Measurements from ENCODE around the gene P2RY1. TPM values are rescaled to one million over a fixed set of nuclear protein-coding genes. Genes with fewer than 3 reads are reported as not detected.
A peak's percentile ranks its signal among the peaks of the same experiment; 100 is the strongest.

The P2RY1 gene
- total and polyA plus RNA-seq, 9 of the 15 experiments (the other 6 are each of a cell fraction or from before 2014, with no cell fraction given): 6.0 to 27.9 (median 18.4) TPM

DNA sequence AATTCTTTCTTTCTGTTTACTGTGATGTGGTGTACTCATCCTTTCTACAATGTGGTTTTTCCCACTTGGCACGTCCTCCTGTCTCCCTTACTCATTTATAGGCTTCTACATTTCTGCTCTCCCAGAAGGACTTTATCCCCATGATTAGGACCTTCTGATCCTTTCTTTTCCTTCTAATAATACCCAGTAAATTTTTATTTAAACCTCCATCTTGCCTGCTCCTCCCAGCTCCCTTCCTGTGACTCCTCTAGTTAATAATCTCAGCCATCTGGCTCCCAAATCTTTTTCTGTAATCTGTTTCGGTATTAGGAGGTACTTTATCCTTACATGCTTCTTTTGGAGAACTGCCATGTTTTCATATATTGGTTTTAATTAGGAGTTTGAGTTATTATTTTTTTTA lies 11.2 kb upstream of the P2RY1 start:
- no peak for TF ChIP-seq ZNF431 (CRISPR knock-in tag; IDR thresholded peaks at IDR 0.05)
- no peak for TF ChIP-seq MCM5 (IDR thresholded peaks at IDR 0.05; ENCODE audit: low read depth)
- no peak for TF ChIP-seq CXXC5 (CRISPR knock-in tag; IDR thresholded peaks at IDR 0.05)
- TF ChIP-seq, protein P1, sequence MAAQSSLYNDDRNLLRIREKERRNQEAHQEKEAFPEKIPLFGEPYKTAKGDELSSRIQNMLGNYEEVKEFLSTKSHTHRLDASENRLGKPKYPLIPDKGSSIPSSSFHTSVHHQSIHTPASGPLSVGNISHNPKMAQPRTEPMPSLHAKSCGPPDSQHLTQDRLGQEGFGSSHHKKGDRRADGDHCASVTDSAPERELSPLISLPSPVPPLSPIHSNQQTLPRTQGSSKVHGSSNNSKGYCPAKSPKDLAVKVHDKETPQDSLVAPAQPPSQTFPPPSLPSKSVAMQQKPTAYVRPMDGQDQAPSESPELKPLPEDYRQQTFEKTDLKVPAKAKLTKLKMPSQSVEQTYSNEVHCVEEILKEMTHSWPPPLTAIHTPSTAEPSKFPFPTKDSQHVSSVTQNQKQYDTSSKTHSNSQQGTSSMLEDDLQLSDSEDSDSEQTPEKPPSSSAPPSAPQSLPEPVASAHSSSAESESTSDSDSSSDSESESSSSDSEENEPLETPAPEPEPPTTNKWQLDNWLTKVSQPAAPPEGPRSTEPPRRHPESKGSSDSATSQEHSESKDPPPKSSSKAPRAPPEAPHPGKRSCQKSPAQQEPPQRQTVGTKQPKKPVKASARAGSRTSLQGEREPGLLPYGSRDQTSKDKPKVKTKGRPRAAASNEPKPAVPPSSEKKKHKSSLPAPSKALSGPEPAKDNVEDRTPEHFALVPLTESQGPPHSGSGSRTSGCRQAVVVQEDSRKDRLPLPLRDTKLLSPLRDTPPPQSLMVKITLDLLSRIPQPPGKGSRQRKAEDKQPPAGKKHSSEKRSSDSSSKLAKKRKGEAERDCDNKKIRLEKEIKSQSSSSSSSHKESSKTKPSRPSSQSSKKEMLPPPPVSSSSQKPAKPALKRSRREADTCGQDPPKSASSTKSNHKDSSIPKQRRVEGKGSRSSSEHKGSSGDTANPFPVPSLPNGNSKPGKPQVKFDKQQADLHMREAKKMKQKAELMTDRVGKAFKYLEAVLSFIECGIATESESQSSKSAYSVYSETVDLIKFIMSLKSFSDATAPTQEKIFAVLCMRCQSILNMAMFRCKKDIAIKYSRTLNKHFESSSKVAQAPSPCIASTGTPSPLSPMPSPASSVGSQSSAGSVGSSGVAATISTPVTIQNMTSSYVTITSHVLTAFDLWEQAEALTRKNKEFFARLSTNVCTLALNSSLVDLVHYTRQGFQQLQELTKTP (IDR thresholded peaks at IDR 0.05; ENCODE audit: low read depth in 1 of 2, partially characterized antibody in 2 of 2): no peak
- TF ChIP-seq KDM2B (CRISPR knock-in tag; IDR thresholded peaks at IDR 0.05): no peak
- TF ChIP-seq ZFP30 (CRISPR knock-in tag; IDR thresholded peaks at IDR 0.05; ENCODE audit: borderline replicate concordance): no peak
- TF ChIP-seq NR3C1 (CRISPR knock-in tag; IDR thresholded peaks at IDR 0.05): no peak
- TF ChIP-seq CEBPG (CRISPR knock-in tag; IDR thresholded peaks at IDR 0.05): no peak
- TF ChIP-seq CEBPG (tag; conservative IDR thresholded peaks at IDR 0.05 in 1 of 2, IDR thresholded peaks at IDR 0.05 in 1 of 2): no peak
- no peak for TF ChIP-seq ZNF175 (CRISPR knock-in tag; IDR thresholded peaks at IDR 0.05; ENCODE audit: low read depth)
- TF ChIP-seq, protein P2, sequence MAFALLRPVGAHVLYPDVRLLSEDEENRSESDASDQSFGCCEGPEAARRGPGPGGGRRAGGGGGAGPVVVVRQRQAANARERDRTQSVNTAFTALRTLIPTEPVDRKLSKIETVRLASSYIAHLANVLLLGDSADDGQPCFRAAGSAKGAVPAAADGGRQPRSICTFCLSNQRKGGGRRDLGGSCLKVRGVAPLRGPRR (CRISPR knock-in tag; IDR thresholded peaks at IDR 0.05): no peak
- TF ChIP-seq ZNF696 (CRISPR knock-in tag; conservative IDR thresholded peaks at IDR 0.05): no peak
- TF ChIP-seq PTRF (tag; IDR thresholded peaks at IDR 0.05): no peak
- TF ChIP-seq ZNF354B (CRISPR knock-in tag; IDR thresholded peaks at IDR 0.05): no peak
- Histone ChIP-seq H3K79me2 (ENCODE audit: control insufficient read depth, insufficient read depth, low read length) (no peaks in the 10 kb centered on the region), H3K4me2 (ENCODE audit: insufficient read depth, low read length) (no peak overlapping the region), H3K4me3 (no peak overlapping the region), H3K27ac (ENCODE audit: extremely low read depth, low read depth, low read length) (no peak overlapping the region), H2AFZ (ENCODE audit: low read depth, low read length) (peak overlapping the region; percentile 33; the same call in 1 of the 2 replicates), H3K27me3 (ENCODE audit: control insufficient read depth in 2 of 2, insufficient read depth in 2 of 2, low read length in 2 of 2) (no peaks in the 10 kb centered on the region), H3K36me3 (ENCODE audit: control insufficient read depth, insufficient read depth, low read length) (no peaks in the 10 kb centered on the region), H4K20me1 (replicated peaks; ENCODE audit: control insufficient read depth, insufficient read depth, low read length) (no peaks in the 10 kb centered on the region), H3K9me3 (replicated peaks; ENCODE audit: control insufficient read depth, insufficient read depth, low read depth, low read length) (no peaks in the 10 kb centered on the region), H3K4me1 (replicated peaks in 1 of 2; ENCODE audit: control insufficient read depth in 2 of 2, insufficient read depth in 2 of 2, low read length in 2 of 2) (peaks cover 0 to under 1% of the 10 kb centered on the region in 2 experiments; a peak in 1 of 5 replicates), H3K9me1 (ENCODE audit: control insufficient read depth, insufficient read depth, low read length) (no peaks in the 10 kb centered on the region), H3K9ac (ENCODE audit: insufficient read depth in 1 of 2, low read depth in 2 of 2, low read length in 2 of 2) (no peak overlapping the region)
- POLR2A ChIA-PET: interaction anchor here (0.9 kb wide), 1 partner anchor 15 kb away, joined by 3 read pairs; no protein-coding TSS in a partner anchor
- WGBS (ENCODE audit: insufficient coverage, low coverage, missing lambda C conversion rate): 41% methylated on average over 2 of the region's 2 CpGs
- ATAC-seq (no peak), FAIRE-seq (no peak), DNase-seq (ENCODE audit: extremely low read depth in 1 of 4, low spot score in 3 of 4) (no peak)
- CTCF ChIA-PET (ENCODE audit: low intra/inter-chr PET ratio): no interaction called here
- intact Hi-C loops (cut with micrococcal nuclease) (no loop called here), in situ Hi-C loops (cut with MboI) (no loop called here)
- no TSS peak for BruUV-seq (replicated peaks)
